ENCODE results near the gene PCDHB8.

- TF ChIP-seq CTCF (conservative IDR thresholded peaks at IDR 0.05 in 1 of 2, IDR thresholded peaks at IDR 0.05 in 1 of 2; ENCODE audit: extremely low read depth in 1 of 2, insufficient read depth in 1 of 2, low read depth in 1 of 2, low read length in 2 of 2): no peak
- TF ChIP-seq EZH2 (IDR thresholded peaks at IDR 0.05; ENCODE audit: borderline replicate concordance, low read length): no peak
Observed at GRCh38 chr5:141150993-141151325, 26.6 kb upstream of the PCDHB8 start.
